Astrocyte (in vitro differentiated cells and primary cell): ENCODE results near the gene CREM. TPM values are rescaled to one million over a fixed set of nuclear protein-coding genes. Genes with fewer than 3 reads are reported as not detected.

Experiments used
- DNase-seq: peaks from one replicate; pipeline ENCODE4 v3.0.0-alpha.2; 2010; ENCODE audit warnings: low read depth
- FAIRE-seq: peaks from 2 replicates; lab custom pipeline; 2011; peaks lifted over from hg19 to GRCh38; lab: Jason Lieb, UNC
- H2AFZ ChIP-seq: 2 replicates; pipeline ENCODE4 v1.6.0; 2012; ENCODE audit warnings: low read depth, low read length, inconsistent platforms
- H3K27ac ChIP-seq: 2 replicates; pipeline ENCODE4 v1.5.1; 2011; ENCODE audit warnings: low read depth, low read length, inconsistent platforms
- H3K27me3 ChIP-seq: 2 replicates; pipeline ENCODE4 v1.6.0; 2011; ENCODE audit warnings: low read length, inconsistent platforms; ENCODE audit not compliant: insufficient read depth
- H3K36me3 ChIP-seq: 2 replicates; pipeline ENCODE4 v1.5.1; 2011; ENCODE audit warnings: low read length, inconsistent platforms; ENCODE audit not compliant: insufficient read depth
- H3K4me1 ChIP-seq: 2 replicates; pipeline ENCODE4 v1.5.1; 2011; ENCODE audit warnings: low read length, inconsistent platforms; ENCODE audit not compliant: insufficient read depth
- H3K4me2 ChIP-seq: 2 replicates; pipeline ENCODE4 v1.6.0; 2012; ENCODE audit warnings: low read length, inconsistent platforms
- H3K4me3 ChIP-seq: 2 replicates; pipeline ENCODE4 v1.5.1; 2011; ENCODE audit warnings: low read depth, mild to moderate bottlenecking, low read length, inconsistent platforms; ENCODE audit not compliant: insufficient read depth
- H3K79me2 ChIP-seq: 2 replicates; pipeline ENCODE4 v1.6.0; 2012; ENCODE audit warnings: mild to moderate bottlenecking, low read length, inconsistent platforms; ENCODE audit not compliant: insufficient read depth
- H3K9ac ChIP-seq: 2 replicates; pipeline ENCODE4 v1.6.0; 2012; ENCODE audit warnings: mild to moderate bottlenecking, low read length, inconsistent platforms
- H3K9me3 ChIP-seq: 2 replicates; pipeline ENCODE4 v1.5.1; 2012; ENCODE audit warnings: low read depth, mild to moderate bottlenecking, low read length, inconsistent platforms; ENCODE audit not compliant: insufficient read depth
- H4K20me1 ChIP-seq: 2 replicates; pipeline ENCODE4 v1.6.0; 2012; ENCODE audit warnings: low read length, inconsistent platforms; ENCODE audit not compliant: insufficient read depth
- H3K27ac Mint-ChIP-seq: one replicate; pipeline ENCODE4 v1.8.0; 2021; ENCODE audit warnings: mild to moderate bottlenecking, mixed read lengths; ENCODE audit not compliant: unreplicated experiment
- H3K27me3 Mint-ChIP-seq: one replicate; pipeline ENCODE4 v1.8.0; 2021; ENCODE audit warnings: low read depth, mixed read lengths; ENCODE audit not compliant: unreplicated experiment
- H3K36me3 Mint-ChIP-seq: one replicate; pipeline ENCODE4 v1.8.0; 2021; ENCODE audit warnings: low read depth, mixed read lengths; ENCODE audit not compliant: unreplicated experiment
- H3K4me1 Mint-ChIP-seq: one replicate; pipeline ENCODE4 v1.8.0; 2021; ENCODE audit warnings: low read depth, mixed read lengths; ENCODE audit not compliant: unreplicated experiment
- H3K4me3 Mint-ChIP-seq: one replicate; pipeline ENCODE4 v1.8.0; 2021; ENCODE audit warnings: mild to moderate bottlenecking, moderate library complexity, mixed read lengths; ENCODE audit not compliant: unreplicated experiment
- H3K9me3 Mint-ChIP-seq: one replicate; pipeline ENCODE4 v1.8.0; 2021; ENCODE audit warnings: mild to moderate bottlenecking, mixed read lengths; ENCODE audit not compliant: unreplicated experiment
- CTCF ChIP-seq: IDR thresholded peaks from 2 replicates; pipeline ENCODE4 v1.5.1; 2011; ENCODE audit warnings: low read depth, mild to moderate bottlenecking, inconsistent platforms, low read length, moderate library complexity; ENCODE audit not compliant: insufficient read depth
- EZH2 ChIP-seq: IDR thresholded peaks from 2 replicates; pipeline ENCODE4 v1.6.1; 2012; ENCODE audit warnings: mild to moderate bottlenecking, low read length, inconsistent platforms; ENCODE audit not compliant: insufficient read depth
- total RNA-seq: library from RNA; stranded (reverse); gene quantifications from 2 replicates; pipeline ENCODE4 v1.2.1, GENCODE V29; 2021

CREM gene
- total RNA-seq, 1 donor from 2014 or later: 38.3 TPM

- no peak overlapping the region for H3K4me3 Mint-ChIP-seq
- no peaks in the 10 kb centered on the region for H3K9me3 Mint-ChIP-seq
- H3K27ac Mint-ChIP-seq: peak overlapping the region; percentile 5
- H3K36me3 ChIP-seq: no peaks in the 10 kb centered on the region
- DNase-seq: peak; percentile 93
- no peaks in the 10 kb centered on the region for H4K20me1 ChIP-seq
- H3K79me2 ChIP-seq: no peaks in the 10 kb centered on the region
- TF ChIP-seq EZH2 (no peak), CTCF (no peak)
- no peaks in the 10 kb centered on the region for H3K27me3 ChIP-seq
- H3K4me2 ChIP-seq: peak overlapping the region; percentile 35
- no peaks in the 10 kb centered on the region for H3K36me3 Mint-ChIP-seq
- no peak for FAIRE-seq
- H3K9me3 ChIP-seq: no peaks in the 10 kb centered on the region
- H3K27ac ChIP-seq: peak overlapping the region; percentile 54
- H2AFZ ChIP-seq: peak overlapping the region; percentile 20
- peaks cover 5% of the 10 kb centered on the region for H3K4me1 Mint-ChIP-seq
- peaks cover 9% of the 10 kb centered on the region for H3K4me1 ChIP-seq
- no peaks in the 10 kb centered on the region for H3K27me3 Mint-ChIP-seq
- H3K9ac ChIP-seq: peak overlapping the region; percentile 54
- H3K4me3 ChIP-seq: no peak overlapping the region
These were observed 93.5 kb downstream of the CREM start for GRCh38 chr10:35219891-35220890.

GRCh38 chr10:35223016-35223415 lies 96.4 kb downstream of the CREM start:
- no peaks in the 10 kb centered on the region for H3K27me3 ChIP-seq
- TF ChIP-seq CTCF (no peak), EZH2 (no peak)
- H3K9ac ChIP-seq: no peak overlapping the region
- FAIRE-seq (no peak), DNase-seq (no peak)
- H2AFZ ChIP-seq: no peak overlapping the region
- H3K27ac ChIP-seq: no peak overlapping the region
- no peaks in the 10 kb centered on the region for H3K9me3 ChIP-seq
- Mint-ChIP-seq H3K27ac (no peak overlapping the region), H3K4me1 (peaks cover 1% of the 10 kb centered on the region), H3K9me3 (no peaks in the 10 kb centered on the region), H3K27me3 (no peaks in the 10 kb centered on the region), H3K4me3 (no peak overlapping the region), H3K36me3 (no peaks in the 10 kb centered on the region)
- no peak overlapping the region for H3K4me3 ChIP-seq
- H3K36me3 ChIP-seq: no peaks in the 10 kb centered on the region
- H3K4me2 ChIP-seq: no peak overlapping the region
- H3K79me2 ChIP-seq: no peaks in the 10 kb centered on the region
- H4K20me1 ChIP-seq: no peaks in the 10 kb centered on the region
- H3K4me1 ChIP-seq: peaks cover 9% of the 10 kb centered on the region
